Spinal cord (tissue), 10 donors: ENCODE data around the gene APBA2. TPM values are rescaled to one million over a fixed set of nuclear protein-coding genes. Genes with fewer than 3 reads are reported as not detected.

Experiments used
- DNase-seq, 6 donors: peaks; one replicate each; pipeline versions ENCODE4 v3.0.0 to v3.0.0-alpha.2; 2013 to 2015; ENCODE audit warnings: low spot score in 6 of 6, low read depth in 4 of 6
- H3K27ac ChIP-seq: one replicate; pipeline ENCODE4 v1.5.1; 2013; ENCODE audit warnings: low read depth, low read length, control low read depth
- H3K27me3 ChIP-seq: one replicate; pipeline ENCODE4 v1.6.1; 2013; ENCODE audit warnings: low read length; ENCODE audit not compliant: control insufficient read depth, insufficient read depth
- H3K36me3 ChIP-seq: one replicate; pipeline ENCODE4 v1.6.1; 2013; ENCODE audit warnings: low read length; ENCODE audit not compliant: control insufficient read depth, insufficient read depth
- H3K4me1 ChIP-seq: one replicate; pipeline ENCODE4 v1.6.1; 2013; ENCODE audit warnings: low read length; ENCODE audit not compliant: control insufficient read depth, insufficient read depth
- H3K4me3 ChIP-seq: one replicate; pipeline ENCODE4 v1.5.1; 2013; ENCODE audit warnings: low read depth, low read length, control low read depth
- H3K9me3 ChIP-seq: one replicate; pipeline ENCODE4 v1.6.1; 2013; ENCODE audit warnings: low read length; ENCODE audit not compliant: control insufficient read depth, insufficient read depth
- WGBS: methylation state at CpG from one replicate; pipeline ENCODE4 v1.1.5; 2013; ENCODE audit warnings: missing lambda C conversion rate; ENCODE audit not compliant: insufficient coverage; 5-methylcytosine and 5-hydroxymethylcytosine counted together
- polyA plus RNA-seq, 2 donors: library from polyadenylated mRNA; unstranded; fragments of 120-200 nt; gene quantifications; one replicate each; pipeline ENCODE4 v1.2.1, GENCODE V29; 2013; ENCODE audit not compliant: insufficient read length in 2 of 2
- total RNA-seq, 2 donors: library from RNA; depleted of rRNA in 1 of 2; stranded (reverse); fragments of 120-200 nt in 1 of 2; fragments of >200 nt in 1 of 2; gene quantifications; one replicate each; pipeline versions ENCODE4 v1.2.3 to v1.2.4, GENCODE V29; 2013 to 2014
- donor health status: healthy.

Gene APBA2
- total and polyA plus RNA-seq, 4 donors: 46.2 to 111 (median 89.9) TPM

DNA sequence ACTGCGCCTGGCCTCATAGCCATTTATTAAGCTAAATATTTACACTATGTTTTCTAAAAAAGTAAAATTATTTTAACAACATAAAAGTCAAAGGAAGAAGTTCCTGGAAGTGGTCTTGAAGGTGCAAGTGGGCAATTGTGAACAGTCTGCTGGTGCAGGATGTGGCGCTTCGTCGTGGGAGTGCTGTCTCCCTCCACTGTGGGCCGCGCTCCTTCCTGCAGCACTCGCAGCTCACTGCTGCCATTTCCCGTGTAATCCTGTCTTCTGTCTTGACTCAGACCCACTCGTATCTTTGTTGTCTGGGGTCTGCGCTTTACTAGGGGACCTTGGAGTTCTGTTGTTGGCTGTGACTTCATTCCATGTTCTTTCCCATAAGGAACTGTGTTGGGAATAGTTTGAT lies 56.3 kb downstream of the APBA2 start:
- Histone ChIP-seq H3K4me1 (peaks cover 4% of the 10 kb centered on the region), H3K27ac (no peak overlapping the region), H3K36me3 (peaks cover 37% of the 10 kb centered on the region), H3K9me3 (no peaks in the 10 kb centered on the region), H3K4me3 (no peak overlapping the region), H3K27me3 (no peaks in the 10 kb centered on the region)
- no peak for DNase-seq
- WGBS: 90% methylated on average over 5 of the region's 10 CpGs

DNA sequence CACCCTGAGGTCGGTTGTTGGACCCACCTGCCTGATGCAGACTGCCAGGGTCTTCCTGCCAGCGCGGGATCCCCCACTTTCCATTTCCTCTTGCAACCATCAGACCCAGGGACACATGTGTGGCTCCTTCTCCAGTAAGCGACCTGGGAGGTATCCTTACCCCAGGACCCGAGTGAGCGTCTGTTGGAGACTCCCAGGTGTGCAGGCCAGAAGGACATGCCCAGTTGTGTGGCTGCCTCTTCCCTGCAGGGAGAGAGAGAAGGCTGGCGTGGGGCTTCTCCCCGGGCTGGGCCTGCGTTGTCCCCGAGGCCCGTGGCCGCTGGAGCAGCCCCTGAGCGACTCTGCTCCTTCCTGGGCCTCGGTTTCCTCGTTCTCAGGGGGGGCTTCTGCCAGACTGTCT lies 56.8 kb downstream of the APBA2 start:
- 87% methylated on average over 15 of the region's 15 CpGs for WGBS
- Histone ChIP-seq H3K9me3 (no peaks in the 10 kb centered on the region), H3K4me1 (peaks cover 3% of the 10 kb centered on the region), H3K27me3 (no peaks in the 10 kb centered on the region), H3K36me3 (peaks cover 37% of the 10 kb centered on the region), H3K27ac (no peak overlapping the region), H3K4me3 (no peak overlapping the region)
- no peak for DNase-seq

DNA sequence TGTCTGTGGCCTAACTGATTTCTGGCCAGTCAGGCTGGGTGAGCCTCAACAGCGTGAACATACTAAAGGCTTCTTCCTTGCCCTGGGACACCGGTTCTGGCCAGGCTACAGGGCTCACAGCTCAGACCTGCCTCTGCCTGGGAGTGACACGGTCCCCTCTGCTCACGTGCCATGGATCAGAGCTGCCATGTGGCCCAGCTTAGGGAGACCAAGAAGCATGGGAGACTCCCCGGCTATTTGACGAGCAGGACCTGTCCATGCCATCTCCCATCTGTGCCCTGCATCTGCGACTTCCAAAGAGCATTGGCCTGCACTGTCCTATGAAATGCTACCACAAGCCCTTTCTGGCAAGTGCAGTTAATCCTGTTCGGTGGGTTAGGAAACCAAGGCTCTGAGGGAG lies 57.4 kb downstream of the APBA2 start:
- no peak for DNase-seq
- 88% methylated on average over 8 of the region's 8 CpGs for WGBS
- no peaks in the 10 kb centered on the region for H3K9me3 ChIP-seq
- H3K27me3 ChIP-seq: no peaks in the 10 kb centered on the region
- H3K36me3 ChIP-seq: peaks cover 37% of the 10 kb centered on the region
- H3K4me1 ChIP-seq: peaks cover 3% of the 10 kb centered on the region
- H3K4me3 ChIP-seq: no peak overlapping the region
- no peak overlapping the region for H3K27ac ChIP-seq

DNA sequence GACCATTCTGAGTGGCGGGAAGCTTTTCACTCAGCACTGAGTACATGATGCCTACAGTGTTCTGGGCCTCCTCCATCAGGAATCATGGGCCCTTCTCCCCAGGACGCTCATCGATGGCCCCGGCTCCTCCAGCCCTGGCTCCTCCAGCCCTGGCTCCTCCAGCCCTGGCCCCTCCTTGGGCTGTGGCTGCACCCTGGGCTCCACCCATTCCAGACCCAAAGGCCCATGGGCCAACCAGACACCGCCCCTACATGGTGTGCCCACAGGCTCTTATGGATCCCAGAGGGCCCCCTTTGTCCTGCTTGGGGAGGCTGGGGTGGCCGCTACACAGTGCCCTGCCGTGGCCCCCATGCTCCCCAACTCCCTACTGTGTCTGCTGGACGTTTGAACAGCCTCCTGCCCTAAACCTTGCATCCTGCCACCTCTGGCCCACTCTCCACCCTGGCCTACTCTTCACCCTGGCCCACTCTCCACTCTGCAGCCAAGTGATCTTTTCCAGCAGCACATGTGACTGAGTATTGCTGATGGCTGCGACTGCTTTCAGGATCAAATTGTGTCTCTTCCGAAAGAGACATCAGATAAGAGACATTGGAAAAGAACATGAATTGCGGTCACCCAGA lies 57.9 kb downstream of the APBA2 start:
- 96% methylated on average over 11 of the region's 11 CpGs for WGBS
- Histone ChIP-seq H3K4me1 (peaks cover 7% of the 10 kb centered on the region), H3K36me3 (peaks cover 37% of the 10 kb centered on the region), H3K27me3 (no peaks in the 10 kb centered on the region), H3K9me3 (no peaks in the 10 kb centered on the region), H3K4me3 (no peak overlapping the region), H3K27ac (no peak overlapping the region)
- DNase-seq: no peak

DNA sequence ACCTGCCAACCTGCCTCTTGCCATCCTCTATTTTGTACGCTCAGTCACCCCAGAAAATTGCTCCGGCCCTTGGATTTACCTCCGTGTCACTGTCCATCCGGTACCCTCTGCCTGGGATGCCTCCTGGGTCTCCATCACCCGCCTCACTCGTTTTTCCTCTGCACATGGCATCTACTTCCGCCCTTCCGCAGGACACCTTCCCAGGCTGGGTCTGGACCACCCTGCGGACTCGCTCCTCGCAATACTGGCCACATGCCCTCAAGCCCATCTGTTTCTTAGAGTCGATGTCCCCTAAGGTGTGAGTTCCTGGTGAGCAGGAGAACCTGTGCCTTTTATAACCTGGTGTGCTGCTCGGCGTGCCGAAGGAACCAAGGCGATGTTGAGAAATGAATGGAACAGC lies 58.5 kb downstream of the APBA2 start:
- 90% methylated on average over 16 of the region's 16 CpGs for WGBS
- DNase-seq: no peak

DNA sequence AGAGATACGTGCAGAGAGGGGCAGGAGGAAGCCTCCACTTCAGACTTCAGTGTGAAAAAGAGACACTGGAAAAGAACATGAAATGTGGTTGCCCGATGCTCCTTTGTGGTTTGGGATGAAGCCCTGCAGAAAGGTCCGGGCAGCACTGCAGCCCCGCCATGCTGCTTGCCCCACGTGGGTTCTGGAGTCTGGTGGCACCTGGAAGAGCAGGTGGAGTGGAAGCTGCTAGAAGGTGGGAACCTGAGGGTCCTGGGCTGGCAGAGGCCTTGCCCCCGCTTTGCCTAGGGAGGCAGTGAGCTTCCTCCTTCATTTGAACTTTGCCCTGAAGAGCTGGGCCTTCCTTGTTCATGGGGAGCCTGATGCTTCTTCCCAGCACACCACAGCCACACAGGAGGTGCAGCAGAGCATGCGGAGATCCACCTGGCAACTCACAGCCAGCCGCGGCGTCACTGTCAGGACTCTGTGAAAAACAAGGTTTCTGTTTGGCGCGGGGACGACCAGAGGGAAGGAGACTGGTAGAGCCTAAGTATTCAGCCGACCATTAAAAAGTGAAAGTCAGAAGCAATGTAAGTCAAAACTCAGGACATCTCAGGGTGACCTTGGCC lies 59.0 kb downstream of the APBA2 start:
- no peak overlapping the region for H3K4me3 ChIP-seq
- peaks cover 14% of the 10 kb centered on the region for H3K4me1 ChIP-seq
- WGBS: 80% methylated on average over 14 of the region's 14 CpGs
- no peaks in the 10 kb centered on the region for H3K27me3 ChIP-seq
- no peak overlapping the region for H3K27ac ChIP-seq
- H3K9me3 ChIP-seq: no peaks in the 10 kb centered on the region
- peaks cover 34% of the 10 kb centered on the region for H3K36me3 ChIP-seq
- DNase-seq: no peak

More for the DNA sequence above, 58.5 kb downstream of the APBA2 start:
- H3K4me1 ChIP-seq: peaks cover 12% of the 10 kb centered on the region
- no peaks in the 10 kb centered on the region for H3K27me3 ChIP-seq
- no peaks in the 10 kb centered on the region for H3K9me3 ChIP-seq
- H3K36me3 ChIP-seq: peaks cover 37% of the 10 kb centered on the region
- H3K4me3 ChIP-seq: no peak overlapping the region
- no peak overlapping the region for H3K27ac ChIP-seq

DNA sequence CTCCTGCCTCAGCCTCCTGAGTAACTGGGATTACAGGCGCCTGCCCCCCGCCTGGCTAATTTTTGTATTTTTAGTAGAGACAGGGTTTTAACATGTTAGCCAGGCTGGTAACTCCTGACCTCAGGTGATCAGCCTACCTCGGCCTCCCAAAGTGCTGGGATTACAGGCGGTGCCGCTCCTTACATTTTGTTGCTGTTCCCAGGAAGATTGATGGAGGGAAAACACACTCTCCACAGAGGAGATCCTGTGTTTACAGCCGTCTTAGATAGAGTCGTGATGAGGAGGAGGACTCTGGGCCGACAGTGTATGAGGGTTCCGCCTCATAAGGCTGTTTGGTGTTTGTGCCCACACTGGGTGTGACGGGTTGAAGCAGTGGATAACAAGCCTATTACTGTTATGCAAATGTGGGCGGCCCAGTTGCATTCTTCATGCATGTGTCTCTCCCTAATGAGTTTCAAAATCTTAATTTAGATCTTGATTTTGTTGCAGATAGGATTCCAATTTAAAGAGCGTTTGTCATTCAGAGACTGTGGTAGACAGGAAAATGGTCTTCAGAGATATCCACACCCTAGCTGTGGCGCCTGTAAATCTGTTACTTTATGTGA lies 60.0 kb downstream of the APBA2 start:
- peaks cover 33% of the 10 kb centered on the region for H3K36me3 ChIP-seq
- no peak overlapping the region for H3K27ac ChIP-seq
- DNase-seq: no peak
- no peak overlapping the region for H3K4me3 ChIP-seq
- 95% methylated on average over 9 of the region's 13 CpGs for WGBS
- H3K27me3 ChIP-seq: no peaks in the 10 kb centered on the region
- H3K4me1 ChIP-seq: peaks cover 14% of the 10 kb centered on the region
- H3K9me3 ChIP-seq: no peaks in the 10 kb centered on the region

DNA sequence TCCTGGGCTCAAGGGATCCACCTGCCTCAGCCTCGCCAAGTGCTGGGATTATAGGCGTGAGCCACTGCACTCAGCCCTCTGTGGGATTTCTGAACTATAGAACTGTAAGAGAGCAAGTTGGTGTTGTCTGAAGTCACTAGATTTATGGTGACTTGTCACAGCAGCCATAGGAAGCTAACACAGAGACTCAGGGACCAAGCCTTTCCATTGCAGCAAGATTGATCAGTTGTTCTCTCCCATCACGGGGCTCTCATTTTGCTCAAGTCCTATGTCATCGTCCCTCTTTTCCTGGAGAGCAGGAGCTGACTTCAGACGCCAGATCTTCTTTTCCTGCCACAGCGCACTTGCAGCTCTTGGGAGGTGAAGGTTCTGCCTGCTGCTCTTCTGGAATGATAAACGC lies 61.0 kb downstream of the APBA2 start:
- H3K27me3 ChIP-seq: no peaks in the 10 kb centered on the region
- peaks cover 14% of the 10 kb centered on the region for H3K4me1 ChIP-seq
- H3K4me3 ChIP-seq: no peak overlapping the region
- no peak overlapping the region for H3K27ac ChIP-seq
- no peaks in the 10 kb centered on the region for H3K9me3 ChIP-seq
- peaks cover 29% of the 10 kb centered on the region for H3K36me3 ChIP-seq
- WGBS: 87% methylated on average over 5 of the region's 7 CpGs
- DNase-seq: no peak

DNA sequence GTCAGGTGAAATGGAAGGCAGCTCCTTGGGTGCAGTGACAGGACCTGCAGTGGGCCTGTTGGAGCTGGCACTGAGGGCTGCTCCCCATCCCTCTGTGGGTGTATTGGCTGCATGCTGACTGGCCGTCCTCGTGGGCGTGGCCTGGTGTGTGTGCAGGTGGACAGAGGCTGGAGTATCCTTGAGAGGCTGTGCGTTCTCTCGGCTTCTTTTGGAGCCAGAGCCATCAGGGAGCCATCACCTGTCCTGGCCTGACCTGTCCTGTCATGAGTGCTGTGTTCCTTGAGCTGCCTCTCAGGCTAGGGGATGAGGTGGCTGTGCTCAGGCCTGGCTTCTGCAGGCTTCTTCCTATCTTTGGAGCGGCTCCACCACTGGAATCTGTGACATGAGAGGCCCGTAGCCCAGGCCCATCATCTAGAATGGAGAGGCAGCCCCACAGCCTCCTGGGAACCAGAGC lies 61.5 kb downstream of the APBA2 start:
- 85% methylated on average over 7 of the region's 7 CpGs for WGBS
- no peak overlapping the region for H3K27ac ChIP-seq
- peaks cover 14% of the 10 kb centered on the region for H3K4me1 ChIP-seq
- peaks cover 26% of the 10 kb centered on the region for H3K36me3 ChIP-seq
- H3K27me3 ChIP-seq: no peaks in the 10 kb centered on the region
- H3K4me3 ChIP-seq: no peak overlapping the region
- DNase-seq: no peak
- no peaks in the 10 kb centered on the region for H3K9me3 ChIP-seq

DNA sequence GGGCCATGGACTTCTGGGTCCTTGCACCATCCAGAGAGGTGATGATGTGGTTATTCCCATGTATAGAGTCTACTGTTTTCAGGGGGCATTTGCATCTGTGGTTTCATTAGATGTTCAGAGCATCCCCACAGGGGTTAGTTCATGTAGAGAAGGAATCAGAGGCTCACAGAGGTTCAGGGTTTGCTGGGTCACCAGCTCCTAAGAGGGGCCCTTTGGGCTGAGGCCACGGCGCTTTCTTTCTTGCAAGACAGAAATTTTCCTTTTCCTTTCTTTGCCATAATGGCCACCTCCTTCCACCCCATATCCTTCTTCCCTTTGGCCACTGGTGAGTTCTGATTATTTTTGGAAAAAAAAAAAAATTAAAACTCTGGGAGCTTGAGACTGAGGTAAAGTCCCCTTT lies 62.3 kb downstream of the APBA2 start:
- Histone ChIP-seq H3K27ac (no peak overlapping the region), H3K36me3 (peaks cover 20% of the 10 kb centered on the region), H3K9me3 (no peaks in the 10 kb centered on the region), H3K4me1 (peaks cover 14% of the 10 kb centered on the region), H3K27me3 (no peaks in the 10 kb centered on the region), H3K4me3 (no peak overlapping the region)
- WGBS: no CpG with 5 or more reads among the region's 2 CpGs
- DNase-seq: no peak
